GF-D8 (cell line): Measurements from ENCODE around the gene PRRT3.
A peak's percentile ranks its signal among the peaks of the same experiment; 100 is the strongest.
"Not testable (repeated sequence)": the region's sequence is repeated elsewhere in the genome, so short reads cannot be mapped to it uniquely, and the experiment has no call there.

ENCODE experiments used
- DNase-seq: peaks from one replicate; lab custom pipeline; 2025; lab: John Stamatoyannopoulos, UW

The PRRT3 gene

DNA sequence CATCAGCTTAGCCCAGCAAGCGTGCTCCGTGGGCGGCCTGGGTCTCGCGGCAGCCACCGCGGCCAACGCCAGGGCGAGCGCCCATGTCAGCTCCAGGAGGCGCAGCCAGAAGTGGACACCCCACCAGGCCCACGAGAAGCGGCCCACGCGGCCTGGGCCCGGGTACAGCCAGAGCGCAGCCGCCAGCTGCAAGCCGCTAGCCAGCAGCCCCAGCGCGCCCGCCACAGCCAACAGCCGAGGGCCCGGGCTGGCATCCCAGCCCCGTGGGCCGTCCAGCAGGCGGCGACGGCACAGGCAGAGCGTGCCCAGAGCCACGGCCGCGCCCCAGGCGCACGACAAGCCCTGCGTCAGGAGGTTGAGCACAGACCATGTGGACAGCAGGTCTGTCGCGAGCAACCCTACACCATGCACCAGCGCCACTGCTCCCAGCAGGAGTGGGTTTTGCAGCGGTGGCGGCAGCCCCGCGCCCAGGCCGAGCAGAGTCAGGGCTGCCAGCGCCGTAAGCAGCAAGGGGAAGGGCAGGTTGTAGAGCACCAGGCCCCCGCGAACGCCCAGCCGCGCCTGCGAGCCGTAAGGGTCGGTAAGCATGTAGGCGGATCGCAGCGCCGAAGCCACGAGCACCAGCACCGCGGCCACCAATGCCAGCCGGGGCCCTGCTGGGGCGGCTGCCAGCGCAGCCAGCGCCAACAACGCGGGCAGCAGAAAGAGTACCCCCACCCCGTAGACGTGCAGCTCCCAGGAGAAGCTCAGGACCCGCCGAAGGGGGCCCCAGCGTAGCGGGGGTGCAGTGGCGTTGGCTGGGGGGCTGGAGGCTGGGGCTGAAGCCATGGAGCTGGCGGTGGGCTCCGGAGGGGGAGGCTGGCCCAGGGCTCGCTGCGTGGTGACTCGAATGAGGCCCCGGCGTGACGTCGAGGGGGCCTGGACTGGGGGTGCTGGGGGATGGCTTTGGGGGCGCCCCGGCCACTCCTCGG lies 4.9 kb downstream of the PRRT3 start:
- DNase-seq, result no peak

DNA sequence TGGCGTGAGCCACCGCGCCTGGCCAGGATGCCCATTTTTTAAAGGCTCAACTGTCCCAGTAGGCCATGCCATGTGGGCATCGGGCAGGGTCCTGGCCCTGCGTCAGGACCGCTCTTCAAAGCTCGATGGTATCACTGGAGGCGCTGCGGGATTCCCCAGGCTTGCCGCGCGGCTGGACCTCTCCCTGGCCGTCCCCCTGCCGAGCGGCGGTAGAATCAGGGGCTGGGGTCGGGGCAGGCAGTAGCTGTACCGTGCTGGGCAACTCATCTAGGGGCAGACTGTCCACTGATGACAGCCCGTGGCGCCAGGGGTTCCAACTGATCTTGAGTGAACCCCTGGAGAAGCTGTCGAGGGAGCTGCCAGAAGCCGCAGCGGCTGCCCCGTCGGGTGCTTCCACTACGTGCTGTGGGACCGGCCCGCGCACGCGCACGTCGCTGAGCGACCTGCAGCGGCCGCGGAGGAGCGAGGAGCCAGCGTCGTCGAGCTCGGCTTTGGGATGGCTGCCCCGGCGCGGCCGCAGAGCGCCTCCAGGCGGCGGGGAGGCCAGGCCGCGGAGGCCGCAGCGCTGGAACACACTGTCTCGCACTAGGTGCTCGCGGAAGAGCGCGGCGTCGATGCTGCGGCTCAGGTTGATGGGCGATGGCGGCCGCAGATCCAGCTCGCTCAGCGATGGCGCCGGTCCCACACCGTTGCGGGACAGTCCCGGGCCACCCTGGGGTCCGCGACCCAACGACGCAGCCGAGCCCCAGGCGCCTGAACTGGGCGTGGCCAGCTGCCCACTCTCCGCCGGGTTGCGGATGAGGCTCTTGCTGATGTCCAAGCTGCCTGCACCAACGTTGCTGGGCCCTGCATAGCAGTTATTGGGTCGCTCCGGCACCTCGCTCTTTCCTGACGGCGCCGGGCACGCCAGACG lies 5.8 kb downstream of the PRRT3 start:
- no peak for DNase-seq

DNA sequence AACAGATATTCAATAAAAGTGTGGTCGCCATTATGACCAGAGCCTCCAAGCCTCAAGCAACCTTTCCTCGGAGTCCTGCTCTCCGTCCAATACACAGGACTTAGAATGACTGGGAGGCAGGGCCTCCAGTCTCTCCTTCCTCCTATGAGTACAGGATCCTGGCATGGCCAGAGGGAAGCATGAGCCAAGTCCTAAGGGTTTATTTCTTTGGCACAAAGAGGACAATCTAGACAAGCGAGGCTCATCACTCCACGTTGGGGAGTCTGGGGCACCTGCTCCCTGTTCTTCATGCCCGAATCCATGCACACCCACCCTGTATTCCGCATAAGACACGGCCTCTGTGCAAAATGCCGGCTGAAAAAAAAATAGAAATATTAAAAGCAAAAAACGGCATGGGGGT lies 6.8 kb downstream of the PRRT3 start:
- DNase-seq, result no peak

DNA sequence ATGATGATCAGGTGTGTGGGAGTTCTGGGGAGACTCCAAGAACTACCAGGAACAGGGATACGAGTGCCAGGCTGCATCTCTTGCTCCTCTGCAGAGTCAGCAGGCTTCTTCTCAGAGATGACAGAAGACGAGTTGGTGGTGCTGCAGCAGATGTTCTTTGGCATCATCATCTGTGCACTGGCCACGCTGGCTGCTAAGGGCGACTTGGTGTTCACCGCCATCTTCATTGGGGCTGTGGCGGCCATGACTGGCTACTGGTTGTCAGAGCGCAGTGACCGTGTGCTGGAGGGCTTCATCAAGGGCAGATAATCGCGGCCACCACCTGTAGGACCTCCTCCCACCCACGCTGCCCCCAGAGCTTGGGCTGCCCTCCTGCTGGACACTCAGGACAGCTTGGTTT lies 7.9 kb downstream of the PRRT3 start:
- DNase-seq, result no peak

DNA sequence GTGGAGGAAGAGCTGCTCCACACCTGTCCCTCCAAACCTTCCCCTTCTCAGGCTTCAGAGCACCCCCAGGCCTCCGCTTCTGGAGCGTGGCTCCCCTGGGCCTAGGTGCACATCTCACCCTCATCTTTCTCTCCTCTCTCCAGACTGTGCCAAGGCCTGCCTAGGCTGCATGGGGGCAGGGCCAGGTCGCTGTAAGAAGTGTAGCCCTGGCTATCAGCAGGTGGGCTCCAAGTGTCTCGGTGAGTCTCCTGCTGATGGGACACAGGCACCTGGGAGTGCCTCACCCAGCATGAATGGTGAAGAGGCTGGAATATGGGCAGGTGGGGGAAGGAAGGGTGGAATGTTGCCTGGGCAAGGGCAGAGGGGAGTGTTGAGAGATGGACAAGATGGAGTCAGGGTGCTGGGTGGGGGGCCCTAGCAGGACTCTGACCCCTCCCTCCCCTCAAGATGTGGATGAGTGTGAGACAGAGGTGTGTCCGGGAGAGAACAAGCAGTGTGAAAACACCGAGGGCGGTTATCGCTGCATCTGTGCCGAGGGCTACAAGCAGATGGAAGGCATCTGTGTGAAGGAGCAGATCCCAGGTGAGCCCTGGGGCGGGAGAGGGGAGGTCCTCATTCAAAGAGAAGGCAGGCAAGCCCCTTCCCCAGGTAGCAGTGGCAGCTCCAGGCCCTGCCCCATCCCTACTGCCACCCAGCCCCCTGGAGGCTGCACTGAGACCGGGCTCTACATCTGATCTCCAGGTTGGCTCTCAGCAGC lies 9.1 kb downstream of the PRRT3 start:
- DNase-seq, result no peak

DNA sequence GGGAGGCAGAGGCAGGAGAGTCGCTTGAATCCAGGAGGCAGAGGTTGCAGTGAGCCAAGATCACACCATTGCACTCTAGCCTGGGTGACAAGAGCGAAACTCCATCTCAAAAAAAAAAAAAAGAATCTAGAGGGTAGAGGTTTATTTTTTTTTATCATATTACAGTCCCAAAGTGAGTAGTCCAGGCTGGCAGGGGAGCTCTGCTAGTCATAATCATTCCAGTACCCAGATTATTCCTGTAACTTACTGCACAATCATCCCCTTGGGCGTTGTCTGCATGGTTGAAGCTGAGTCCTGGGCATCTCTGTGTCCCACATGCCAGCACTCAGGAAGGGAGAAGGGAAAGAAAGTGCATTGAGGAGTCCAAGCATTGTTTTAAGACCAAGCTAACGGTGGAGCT lies 10.0 kb downstream of the PRRT3 start:
- DNase-seq, result no peak

DNA sequence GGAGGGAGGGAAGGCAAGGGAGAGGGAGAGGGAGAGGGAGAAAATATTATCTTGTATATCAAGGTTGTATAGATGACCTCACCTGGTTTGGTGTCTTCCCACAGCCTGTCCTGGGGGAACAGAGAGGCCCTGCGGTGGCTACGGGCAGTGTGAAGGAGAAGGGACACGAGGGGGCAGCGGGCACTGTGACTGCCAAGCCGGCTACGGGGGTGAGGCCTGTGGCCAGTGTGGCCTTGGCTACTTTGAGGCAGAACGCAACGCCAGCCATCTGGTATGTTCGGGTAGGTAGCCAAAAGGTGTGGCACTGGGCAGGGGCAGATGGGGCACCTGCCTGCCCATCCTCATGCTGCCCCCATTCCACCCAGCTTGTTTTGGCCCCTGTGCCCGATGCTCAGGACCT lies 11.5 kb downstream of the PRRT3 start:
- no peak for DNase-seq

DNA sequence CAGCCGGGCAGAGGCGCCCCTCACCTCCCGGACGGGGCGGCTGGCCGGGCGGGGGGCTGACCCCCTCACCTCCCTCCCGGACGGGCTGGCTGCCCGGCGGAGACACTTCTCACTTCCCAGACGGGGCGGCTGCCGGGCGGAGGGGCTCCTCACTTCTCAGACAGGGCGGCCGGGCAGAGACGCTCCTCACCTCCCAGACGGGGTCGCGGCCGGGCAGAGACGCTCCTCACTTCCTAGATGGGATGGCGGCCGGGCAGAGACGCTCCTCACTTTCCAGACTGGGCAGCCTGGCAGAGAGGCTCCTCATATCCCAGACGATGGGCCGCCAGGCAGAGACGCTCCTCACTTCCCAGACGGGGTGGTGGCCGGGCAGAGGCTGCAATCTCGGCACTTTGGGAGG lies 12.3 kb downstream of the PRRT3 start:
- DNase-seq, result not testable (repeated sequence)

DNA sequence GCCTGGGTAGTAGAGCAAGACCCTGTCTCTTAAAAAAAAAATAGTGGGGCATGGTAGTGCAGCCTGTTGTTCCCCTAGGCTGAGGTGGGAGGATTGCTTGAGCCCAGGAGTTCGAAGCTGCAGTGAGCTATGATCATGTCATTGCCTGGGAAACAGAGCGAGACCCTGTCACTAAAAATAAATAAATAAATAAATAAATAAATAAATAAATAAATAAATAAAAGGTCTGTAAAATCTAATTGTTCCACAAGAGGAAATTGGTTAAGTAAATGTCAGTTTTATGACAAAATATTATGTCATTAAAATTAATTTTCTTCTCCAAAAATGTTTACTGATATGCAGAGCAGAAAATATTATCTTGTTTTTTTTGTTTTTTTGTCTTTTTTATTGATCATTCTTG lies 13.2 kb downstream of the PRRT3 start:
- DNase-seq, result no peak

DNA sequence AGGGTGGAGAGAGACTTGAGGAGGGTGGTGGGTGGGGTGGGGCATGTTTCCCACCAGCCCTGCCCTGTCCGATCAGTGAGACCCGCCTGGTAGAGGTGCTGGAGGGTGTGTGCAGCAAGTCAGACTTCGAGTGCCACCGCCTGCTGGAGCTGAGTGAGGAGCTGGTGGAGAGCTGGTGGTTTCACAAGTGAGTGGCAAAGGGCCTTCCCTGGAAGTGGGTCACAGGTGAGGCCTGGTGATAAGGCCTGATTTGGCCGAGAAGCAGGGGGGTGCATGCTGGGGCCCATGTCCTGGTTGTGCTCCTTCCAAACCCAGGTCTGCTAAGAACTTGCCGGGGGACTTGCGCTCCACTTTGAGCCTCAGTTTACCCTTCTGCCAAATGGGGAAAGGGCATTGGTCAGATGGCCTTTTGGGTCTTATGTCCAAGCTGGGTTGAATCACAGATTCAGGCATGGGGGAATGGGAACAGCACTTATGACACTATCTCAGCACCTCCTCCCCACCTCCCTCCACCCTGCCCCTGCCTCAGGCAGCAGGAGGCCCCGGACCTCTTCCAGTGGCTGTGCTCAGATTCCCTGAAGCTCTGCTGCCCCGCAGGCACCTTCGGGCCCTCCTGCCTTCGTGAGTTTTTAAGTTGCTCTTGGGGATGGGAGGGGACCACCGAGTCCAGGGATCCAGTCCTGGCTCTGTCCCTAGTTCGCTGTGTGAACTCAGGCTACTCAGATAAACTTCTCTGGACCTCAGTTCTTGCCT lies 14.5 kb downstream of the PRRT3 start:
- DNase-seq, result no peak

DNA sequence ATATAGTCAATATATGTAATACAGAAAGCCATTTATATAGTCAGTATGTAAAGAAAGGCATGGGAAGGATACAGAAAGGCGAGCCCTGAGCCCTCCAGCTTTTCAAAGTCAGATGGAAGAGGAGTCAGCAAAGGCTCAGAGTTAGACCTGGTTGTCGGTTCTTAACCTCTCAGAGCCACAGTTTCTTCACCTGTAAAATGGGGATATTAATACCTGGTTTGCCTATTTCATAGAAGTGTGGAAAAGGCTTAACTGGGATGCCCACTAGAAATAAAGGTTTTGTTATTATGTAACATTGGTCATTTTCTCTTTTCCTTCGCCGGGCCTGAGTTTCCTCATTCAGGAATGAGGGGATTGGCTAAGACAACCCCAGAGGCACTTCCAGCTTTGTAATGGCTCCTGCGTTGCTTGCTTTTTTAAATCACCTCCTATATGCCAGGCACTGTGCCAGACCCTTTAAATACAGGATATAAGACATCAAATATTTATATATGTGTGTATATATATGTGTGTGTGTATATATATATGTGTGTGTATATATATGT lies 16.2 kb downstream of the PRRT3 start:
- no peak for DNase-seq

DNA sequence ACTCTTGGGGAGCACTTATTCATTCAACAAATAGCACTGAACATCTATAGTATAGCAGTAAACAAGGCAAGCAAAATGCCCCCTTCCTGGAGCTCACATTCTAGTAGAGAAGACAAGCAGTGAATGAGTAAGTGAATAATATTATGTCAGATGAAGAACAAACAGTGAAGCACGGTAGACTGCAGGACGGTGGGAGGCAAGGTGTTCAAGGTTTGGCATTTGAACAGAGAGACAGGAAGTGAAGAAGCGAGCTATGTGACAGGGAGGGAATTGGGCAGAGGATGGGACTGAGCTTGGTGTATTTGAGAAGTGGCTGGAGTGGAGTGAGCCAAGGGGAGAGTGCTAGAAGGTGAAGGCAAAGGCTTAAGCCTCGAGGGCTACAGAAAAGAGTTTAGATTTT lies 17.2 kb downstream of the PRRT3 start:
- no peak for DNase-seq

DNA sequence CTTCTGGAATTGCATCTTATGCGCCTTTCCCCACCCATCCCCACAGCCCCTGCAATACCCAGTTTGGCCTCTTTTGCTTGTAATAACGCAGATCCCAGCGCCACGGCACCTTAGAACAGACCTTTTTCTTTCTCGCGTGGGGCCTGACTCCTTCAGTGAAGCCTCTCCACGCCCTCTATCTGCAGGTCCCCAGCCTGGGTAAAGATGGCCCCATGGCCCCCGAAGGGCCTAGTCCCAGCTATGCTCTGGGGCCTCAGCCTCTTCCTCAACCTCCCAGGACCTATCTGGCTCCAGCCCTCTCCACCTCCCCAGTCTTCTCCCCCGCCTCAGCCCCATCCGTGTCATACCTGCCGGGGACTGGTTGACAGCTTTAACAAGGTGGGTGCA lies 18.0 kb downstream of the PRRT3 start:
- DNase-seq, result no peak

DNA sequence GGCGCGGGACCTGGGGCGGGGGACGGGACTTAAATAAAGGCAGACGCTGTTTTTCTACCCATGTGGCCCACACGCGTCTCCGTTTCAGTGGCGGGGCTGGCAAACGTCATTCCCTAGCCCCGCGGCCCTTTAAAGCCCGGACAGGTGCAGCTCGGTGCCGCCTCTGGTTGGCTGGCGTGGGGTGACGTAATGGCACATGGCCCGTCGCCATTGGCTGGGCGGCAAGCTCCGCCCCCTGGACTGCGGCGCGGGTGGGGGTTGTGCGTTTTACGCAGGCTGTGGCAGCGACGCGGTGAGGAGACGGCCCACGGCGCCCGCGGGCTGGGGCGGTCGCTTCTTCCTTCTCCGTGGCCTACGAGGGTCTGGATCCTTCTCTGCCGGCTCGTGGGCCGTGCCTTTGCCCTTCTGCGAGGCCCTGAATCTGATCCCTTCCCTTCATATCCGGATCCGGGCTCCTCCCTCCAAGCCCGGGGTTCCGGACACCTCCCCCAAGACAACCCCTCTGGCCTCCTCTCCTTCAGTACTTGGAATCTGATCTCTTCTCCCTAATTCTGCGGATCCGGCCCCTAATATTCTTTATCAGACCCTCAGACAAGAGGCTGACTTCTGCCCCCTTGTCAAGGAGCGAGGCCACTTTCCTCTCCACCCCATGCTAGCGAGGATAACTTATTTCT lies 18.5 kb downstream of the PRRT3 start, which contains the start of gene CRELD1:
TSS of gene CRELD1 (plus strand) at position 274 of the 674 bp plus-strand sequence. CDS start 605 bp downstream, outside the sequence.
- DNase-seq, result peak; percentile 88

DNA sequence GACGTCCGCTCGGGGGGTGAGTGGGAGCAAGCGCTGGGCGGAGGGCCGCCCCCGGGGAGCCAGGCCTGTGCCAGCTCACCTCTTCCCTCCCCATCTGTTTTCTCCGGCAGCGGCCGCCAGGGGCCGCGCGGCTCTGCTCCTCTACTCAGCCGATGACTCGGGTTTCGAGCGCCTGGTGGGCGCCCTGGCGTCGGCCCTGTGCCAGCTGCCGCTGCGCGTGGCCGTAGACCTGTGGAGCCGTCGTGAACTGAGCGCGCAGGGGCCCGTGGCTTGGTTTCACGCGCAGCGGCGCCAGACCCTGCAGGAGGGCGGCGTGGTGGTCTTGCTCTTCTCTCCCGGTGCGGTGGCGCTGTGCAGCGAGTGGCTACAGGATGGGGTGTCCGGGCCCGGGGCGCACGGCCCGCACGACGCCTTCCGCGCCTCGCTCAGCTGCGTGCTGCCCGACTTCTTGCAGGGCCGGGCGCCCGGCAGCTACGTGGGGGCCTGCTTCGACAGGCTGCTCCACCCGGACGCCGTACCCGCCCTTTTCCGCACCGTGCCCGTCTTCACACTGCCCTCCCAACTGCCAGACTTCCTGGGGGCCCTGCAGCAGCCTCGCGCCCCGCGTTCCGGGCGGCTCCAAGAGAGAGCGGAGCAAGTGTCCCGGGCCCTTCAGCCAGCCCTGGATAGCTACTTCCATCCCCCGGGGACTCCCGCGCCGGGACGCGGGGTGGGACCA lies 19.2 kb downstream of the PRRT3 start:
- peak; percentile 67 for DNase-seq

DNA sequence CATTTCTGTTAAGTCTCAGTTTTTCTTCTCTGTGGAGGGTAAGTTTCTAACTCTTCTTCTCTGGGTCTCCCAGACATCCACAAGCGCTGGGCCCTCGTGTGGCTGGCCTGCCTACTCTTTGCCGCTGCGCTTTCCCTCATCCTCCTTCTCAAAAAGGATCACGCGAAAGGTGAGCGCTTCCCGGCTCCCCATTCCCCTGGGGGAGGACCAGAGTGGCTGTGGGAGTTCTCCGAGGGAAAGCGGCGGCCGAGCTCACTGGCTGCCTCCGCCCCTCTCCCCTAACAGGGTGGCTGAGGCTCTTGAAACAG lies 19.7 kb downstream of the PRRT3 start:
- no peak for DNase-seq

DNA sequence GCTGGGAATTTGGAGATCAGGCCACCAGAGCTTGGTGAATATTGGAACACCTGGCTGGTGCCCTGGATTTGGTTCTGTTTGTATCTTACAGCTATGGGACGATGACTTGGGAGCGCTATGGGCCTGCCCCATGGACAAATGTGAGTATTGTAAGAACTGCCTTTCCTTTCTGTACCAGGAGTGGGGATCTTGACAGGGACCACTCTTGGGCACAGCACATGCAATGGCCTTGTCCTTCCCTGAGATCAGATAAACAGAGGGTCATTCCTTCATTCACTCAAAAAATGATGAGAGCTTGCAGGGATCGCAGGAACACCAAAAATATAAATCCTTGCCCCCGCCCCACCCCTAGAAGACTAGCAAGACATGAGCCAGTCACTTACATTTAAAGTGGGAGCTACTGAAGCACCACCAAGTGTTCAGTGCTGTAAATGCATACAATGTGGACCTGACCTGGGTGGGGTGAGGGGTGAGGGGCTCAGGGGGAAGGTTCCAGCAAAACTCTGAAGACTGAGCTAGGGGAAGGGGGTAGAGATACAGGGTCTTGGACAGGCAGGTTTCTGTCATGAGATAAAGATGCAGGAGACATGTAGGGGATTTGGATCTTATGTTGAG lies 21.3 kb downstream of the PRRT3 start:
- no peak for DNase-seq

DNA sequence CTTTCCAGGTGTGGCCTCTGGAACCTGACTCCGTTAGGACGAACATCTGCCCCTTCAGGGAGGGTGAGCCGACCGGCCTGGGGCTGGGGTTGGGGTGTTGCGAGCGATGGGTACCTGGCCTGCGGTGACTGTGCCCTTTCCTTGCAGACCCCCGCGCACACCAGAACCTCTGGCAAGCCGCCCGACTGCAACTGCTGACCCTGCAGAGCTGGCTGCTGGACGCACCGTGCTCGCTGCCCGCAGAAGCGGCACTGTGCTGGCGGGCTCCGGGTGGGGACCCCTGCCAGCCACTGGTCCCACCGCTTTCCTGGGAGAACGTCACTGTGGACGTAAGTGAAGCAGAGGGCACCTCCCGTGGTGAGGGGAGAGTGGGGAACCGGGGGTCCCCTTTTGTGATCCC lies 24.1 kb downstream of the PRRT3 start:
- no peak for DNase-seq

DNA sequence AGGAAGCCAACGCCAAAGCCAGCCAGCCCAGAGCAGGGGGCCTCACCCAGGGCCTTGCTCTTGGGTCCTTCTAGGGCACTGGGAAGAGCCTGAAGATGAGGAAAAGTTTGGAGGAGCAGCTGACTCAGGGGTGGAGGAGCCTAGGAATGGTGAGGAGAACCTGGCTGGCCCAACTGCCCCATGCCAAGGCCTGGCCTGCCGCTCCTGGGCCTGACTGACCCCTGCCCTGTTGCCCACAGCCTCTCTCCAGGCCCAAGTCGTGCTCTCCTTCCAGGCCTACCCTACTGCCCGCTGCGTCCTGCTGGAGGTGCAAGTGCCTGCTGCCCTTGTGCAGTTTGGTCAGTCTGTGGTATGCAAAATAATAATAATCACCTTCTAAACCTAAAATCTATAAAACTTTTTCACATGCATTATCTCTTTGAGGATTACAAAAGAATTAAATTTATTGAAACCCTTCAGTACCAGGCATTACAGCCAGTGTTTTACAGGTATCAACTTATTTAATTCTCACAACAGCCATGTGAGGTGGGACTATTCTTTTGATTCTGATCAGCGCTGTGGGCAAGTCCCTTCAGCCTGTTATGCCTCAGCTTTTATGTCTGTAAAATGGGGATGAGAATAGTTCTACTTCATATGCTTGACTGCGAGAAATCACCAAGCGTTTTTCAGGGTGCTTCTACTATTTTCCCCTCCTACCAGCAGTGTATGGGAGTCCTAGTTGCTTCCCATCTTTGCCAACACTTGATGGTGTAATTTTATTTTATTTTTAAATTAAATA lies 33.8 kb downstream of the PRRT3 start:
- no peak for DNase-seq
